Osteocyte (in vitro differentiated cells): ENCODE measurements around the gene ABCB9. TPM values are rescaled to one million over a fixed set of nuclear protein-coding genes. Genes with fewer than 3 reads are reported as not detected.

Experiments used
- DNase-seq: peaks from one replicate; pipeline ENCODE4 v3.0.0; 2021; ENCODE audit warnings: mixed read lengths; ENCODE audit not compliant: unreplicated experiment; ENCODE audit errors: extremely low spot score
- H3K27ac Mint-ChIP-seq: one replicate; pipeline ENCODE4 v1.8.0; 2021; ENCODE audit warnings: mild to moderate bottlenecking, mixed read lengths; ENCODE audit not compliant: unreplicated experiment
- H3K27me3 Mint-ChIP-seq: one replicate; pipeline ENCODE4 v1.8.0; 2021; ENCODE audit warnings: mixed read lengths; ENCODE audit not compliant: unreplicated experiment
- H3K36me3 Mint-ChIP-seq: one replicate; pipeline ENCODE4 v1.8.0; 2021; ENCODE audit warnings: mixed read lengths; ENCODE audit not compliant: unreplicated experiment
- H3K4me1 Mint-ChIP-seq: one replicate; pipeline ENCODE4 v1.8.0; 2021; ENCODE audit warnings: mixed read lengths; ENCODE audit not compliant: unreplicated experiment
- H3K4me3 Mint-ChIP-seq: one replicate; pipeline ENCODE4 v1.8.0; 2021; ENCODE audit warnings: mild to moderate bottlenecking, moderate library complexity, mixed read lengths; ENCODE audit not compliant: unreplicated experiment
- H3K9me3 Mint-ChIP-seq: one replicate; pipeline ENCODE4 v1.8.0; 2021; ENCODE audit warnings: mixed read lengths; ENCODE audit not compliant: unreplicated experiment
- CTCF ChIP-seq: fragments of 200-600 bp; sonication (generic); IDR thresholded peaks from 2 replicates; pipeline ENCODE4 v1.5.0; 2021; ENCODE audit warnings: antibody characterized with exemption, mild to moderate bottlenecking, moderate library complexity
- total RNA-seq: library from RNA; stranded (reverse); gene quantifications from 2 replicates; pipeline ENCODE4 v1.2.1, GENCODE V29; 2021

The ABCB9 gene
- total RNA-seq, 1 donor from 2014 or later = 13.4 TPM

DNA sequence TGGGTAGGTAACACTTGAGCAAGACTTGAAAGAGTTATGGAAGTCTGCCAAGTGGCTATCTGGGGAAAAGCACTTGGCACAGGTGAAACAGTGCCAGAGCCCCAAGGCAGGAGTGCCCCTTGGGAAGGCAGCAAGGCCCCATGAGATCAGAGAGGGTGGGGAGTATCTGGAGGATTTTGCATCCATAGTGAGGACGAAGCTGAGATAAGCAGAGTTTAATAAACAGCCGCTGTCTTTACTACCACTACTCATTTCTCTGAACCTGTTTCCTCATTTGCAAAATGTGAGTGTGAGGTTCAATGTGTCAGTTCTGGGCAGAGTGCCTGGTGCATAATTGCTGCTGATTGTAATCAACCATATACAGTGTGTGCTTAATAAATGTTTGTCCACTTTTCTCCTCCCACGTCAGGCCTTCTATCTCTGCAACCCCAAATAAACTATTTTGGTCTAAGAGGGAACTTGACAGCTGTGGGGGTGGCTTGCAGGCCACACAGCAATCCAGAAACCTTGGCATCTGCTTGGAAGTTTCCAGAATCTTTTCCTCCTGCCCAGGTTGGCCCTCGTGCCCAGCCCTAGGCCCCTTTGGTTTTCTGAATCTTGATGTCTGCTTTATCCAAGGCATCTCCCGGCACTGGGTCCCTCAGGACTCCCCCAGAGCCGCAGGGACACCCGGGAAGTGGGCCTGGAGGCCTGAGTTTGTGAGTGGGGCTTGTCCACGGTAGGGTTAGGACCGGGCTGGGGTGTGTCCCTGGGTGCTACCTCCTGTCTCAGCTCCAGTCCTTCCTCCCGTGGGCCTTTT lies 4.5 kb downstream of the ABCB9 start:
- Mint-ChIP-seq H3K4me1 (peaks cover 13% of the 10 kb centered on the region), H3K27ac (no peak overlapping the region), H3K36me3 (no peaks in the 10 kb centered on the region), H3K27me3 (no peaks in the 10 kb centered on the region), H3K9me3 (no peaks in the 10 kb centered on the region), H3K4me3 (no peak overlapping the region)
- no peak for TF ChIP-seq CTCF
- no peak for DNase-seq

GRCh38 chr12:122960193-122960569 lies 6.1 kb downstream of the ABCB9 start:
- no peaks in the 10 kb centered on the region for H3K9me3 Mint-ChIP-seq
- DNase-seq = no peak
- H3K4me3 Mint-ChIP-seq = no peak overlapping the region
- no peak overlapping the region for H3K27ac Mint-ChIP-seq
- H3K4me1 Mint-ChIP-seq = peaks cover 8% of the 10 kb centered on the region
- no peaks in the 10 kb centered on the region for H3K27me3 Mint-ChIP-seq
- H3K36me3 Mint-ChIP-seq = no peaks in the 10 kb centered on the region
- no peak for TF ChIP-seq CTCF

- TF ChIP-seq CTCF = no peak
- H3K4me3 Mint-ChIP-seq = no peak overlapping the region
- H3K27ac Mint-ChIP-seq = no peak overlapping the region
- no peak for DNase-seq
- H3K36me3 Mint-ChIP-seq = no peaks in the 10 kb centered on the region
- H3K4me1 Mint-ChIP-seq = peaks cover 4% of the 10 kb centered on the region
- no peaks in the 10 kb centered on the region for H3K9me3 Mint-ChIP-seq
- no peaks in the 10 kb centered on the region for H3K27me3 Mint-ChIP-seq
Measured at GRCh38 chr12:122959566-122960192, 6.6 kb downstream of the ABCB9 start.

DNA sequence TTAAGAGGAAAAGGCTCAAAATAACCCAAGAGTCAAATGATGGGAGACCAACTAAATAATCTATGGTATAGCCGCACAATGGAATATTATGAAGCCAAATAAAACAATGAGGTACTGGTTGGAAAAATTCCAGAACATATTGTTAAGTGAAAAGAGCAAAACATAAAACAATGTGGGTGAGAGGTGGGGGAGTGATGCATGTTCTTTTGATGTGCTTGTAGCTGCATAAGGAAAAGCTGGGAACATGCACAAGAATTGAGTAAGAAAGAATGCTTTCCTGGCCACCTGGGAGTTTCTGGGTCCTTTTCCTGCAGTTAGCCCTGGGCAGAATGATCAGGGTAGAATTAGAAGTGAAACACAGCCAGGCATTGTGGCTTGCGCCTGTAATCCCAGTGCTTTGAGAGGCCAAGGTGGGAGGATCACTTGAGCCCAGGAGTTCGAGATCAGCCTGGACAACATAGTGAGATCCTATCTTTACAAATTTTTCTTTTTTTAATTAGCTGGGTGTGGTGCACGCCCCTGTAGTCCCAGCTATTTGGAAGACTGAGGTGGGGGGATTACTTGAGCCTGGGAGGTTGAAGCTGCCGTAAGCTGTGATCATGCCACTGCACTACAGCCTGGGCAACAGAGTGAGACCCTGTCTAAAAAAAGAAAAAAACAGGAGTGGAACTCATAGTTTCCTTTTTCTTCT lies 7.9 kb downstream of the ABCB9 start:
- DNase-seq = no peak
- TF ChIP-seq CTCF = no peak
- Mint-ChIP-seq H3K4me1 (no peaks in the 10 kb centered on the region), H3K4me3 (no peak overlapping the region), H3K27me3 (no peaks in the 10 kb centered on the region), H3K27ac (no peak overlapping the region), H3K36me3 (no peaks in the 10 kb centered on the region), H3K9me3 (no peaks in the 10 kb centered on the region)

GRCh38 chr12:122956035-122956434 lies 10.2 kb downstream of the ABCB9 start:
- no peak for DNase-seq
- Mint-ChIP-seq H3K27me3 (no peaks in the 10 kb centered on the region), H3K27ac (no peak overlapping the region), H3K4me3 (no peak overlapping the region), H3K4me1 (peaks cover 9% of the 10 kb centered on the region), H3K9me3 (no peaks in the 10 kb centered on the region), H3K36me3 (no peaks in the 10 kb centered on the region)
- no peak for TF ChIP-seq CTCF
